ENCODE data around the gene KIRREL2. TPM values are rescaled to one million over a fixed set of nuclear protein-coding genes. Genes with fewer than 3 reads are reported as not detected.

KIRREL2 gene
- 1 to 10 TPM; 2.3 to 2.4 TPM for total RNA-seq

- DNase-seq, result peak; percentile 46
- Mint-ChIP-seq H3K4me3 (peak within 1 kb of the TSS; percentile 73), H3K27ac (no peak within 1 kb of the TSS), H3K9me3 (no peaks in the 10 kb centered on the region), H3K4me1 (peaks cover 11% of the 10 kb centered on the region), H3K36me3 (no peaks in the 10 kb centered on the region), H3K27me3 (peaks cover 76% of the 10 kb centered on the region)
These were observed at the start of gene KIRREL2 for GRCh38 chr19:35856546-35857149. Gene KIRREL2 (plus strand): TSS chr19:35856911. CDS start chr19:35857120, 209 bp downstream.

GRCh38 chr19:35807633-35808032, 49.1 kb upstream of the KIRREL2 start:
- H3K9me3 Mint-ChIP-seq, result no peaks in the 10 kb centered on the region
- H3K4me3 Mint-ChIP-seq, result no peak overlapping the region
- H3K4me1 Mint-ChIP-seq, result peaks cover 6% of the 10 kb centered on the region
- H3K27ac Mint-ChIP-seq, result no peak overlapping the region
- no peak for DNase-seq
- H3K27me3 Mint-ChIP-seq, result peaks cover 22% of the 10 kb centered on the region
- no peaks in the 10 kb centered on the region for H3K36me3 Mint-ChIP-seq

- Mint-ChIP-seq H3K4me3 (no peak overlapping the region), H3K4me1 (no peaks in the 10 kb centered on the region), H3K27me3 (peaks cover 21% of the 10 kb centered on the region), H3K9me3 (no peaks in the 10 kb centered on the region), H3K36me3 (no peaks in the 10 kb centered on the region), H3K27ac (no peak overlapping the region)
- no peak for DNase-seq
These were observed 45.1 kb upstream of the KIRREL2 start for GRCh38 chr19:35811317-35812219.

- Mint-ChIP-seq H3K9me3 (no peaks in the 10 kb centered on the region), H3K27ac (no peak within 1 kb of the TSS), H3K4me3 (no peak within 1 kb of the TSS), H3K4me1 (no peaks in the 10 kb centered on the region), H3K36me3 (no peaks in the 10 kb centered on the region), H3K27me3 (peaks cover 23% of the 10 kb centered on the region)
- no peak for DNase-seq
These were observed 44.3 kb upstream of the KIRREL2 start, which contains the start of gene PRODH2 for GRCh38 chr19:35812220-35813042. Gene PRODH2 (minus strand): TSS chr19:35812845. CDS start chr19:35812805, 40 bp downstream.

- peaks cover 23% of the 10 kb centered on the region for H3K27me3 Mint-ChIP-seq
- H3K9me3 Mint-ChIP-seq, result no peaks in the 10 kb centered on the region
- H3K4me1 Mint-ChIP-seq, result no peaks in the 10 kb centered on the region
- no peaks in the 10 kb centered on the region for H3K36me3 Mint-ChIP-seq
- H3K4me3 Mint-ChIP-seq, result no peak overlapping the region
- H3K27ac Mint-ChIP-seq, result no peak overlapping the region
- DNase-seq, result no peak
These were observed 43.4 kb upstream of the KIRREL2 start for GRCh38 chr19:35813043-35813890.

- Mint-ChIP-seq H3K4me3 (no peak overlapping the region), H3K9me3 (no peaks in the 10 kb centered on the region), H3K27me3 (peaks cover 9% of the 10 kb centered on the region), H3K4me1 (peaks cover 2% of the 10 kb centered on the region), H3K36me3 (no peaks in the 10 kb centered on the region), H3K27ac (no peak overlapping the region)
- no peak for DNase-seq
These were observed 40.4 kb upstream of the KIRREL2 start for GRCh38 chr19:35816262-35816661.

GRCh38 chr19:35816846-35817245, 39.9 kb upstream of the KIRREL2 start:
- no peaks in the 10 kb centered on the region for H3K36me3 Mint-ChIP-seq
- DNase-seq, result no peak
- H3K27ac Mint-ChIP-seq, result no peak overlapping the region
- peaks cover 2% of the 10 kb centered on the region for H3K4me1 Mint-ChIP-seq
- H3K9me3 Mint-ChIP-seq, result no peaks in the 10 kb centered on the region
- peaks cover 5% of the 10 kb centered on the region for H3K27me3 Mint-ChIP-seq
- H3K4me3 Mint-ChIP-seq, result no peak overlapping the region

- H3K27me3 Mint-ChIP-seq, result peaks cover 14% of the 10 kb centered on the region
- DNase-seq, result no peak
- no peaks in the 10 kb centered on the region for H3K9me3 Mint-ChIP-seq
- no peaks in the 10 kb centered on the region for H3K36me3 Mint-ChIP-seq
- H3K27ac Mint-ChIP-seq, result no peak overlapping the region
- no peak overlapping the region for H3K4me3 Mint-ChIP-seq
- H3K4me1 Mint-ChIP-seq, result peaks cover 2% of the 10 kb centered on the region
These were observed 38.3 kb upstream of the KIRREL2 start for GRCh38 chr19:35818445-35818844.

GRCh38 chr19:35822579-35822978, 34.1 kb upstream of the KIRREL2 start:
- Mint-ChIP-seq H3K9me3 (no peaks in the 10 kb centered on the region), H3K36me3 (no peaks in the 10 kb centered on the region), H3K4me3 (no peak overlapping the region), H3K27ac (no peak overlapping the region), H3K27me3 (peaks cover 29% of the 10 kb centered on the region), H3K4me1 (peaks cover 2% of the 10 kb centered on the region)
- no peak for DNase-seq

- Mint-ChIP-seq H3K4me3 (no peak overlapping the region), H3K9me3 (no peaks in the 10 kb centered on the region), H3K27ac (no peak overlapping the region), H3K27me3 (peaks cover 38% of the 10 kb centered on the region), H3K36me3 (no peaks in the 10 kb centered on the region), H3K4me1 (peaks cover 2% of the 10 kb centered on the region)
- no peak for DNase-seq
These were observed 32.6 kb upstream of the KIRREL2 start for GRCh38 chr19:35824150-35824549.

- H3K9me3 Mint-ChIP-seq, result no peaks in the 10 kb centered on the region
- peaks cover 38% of the 10 kb centered on the region for H3K27me3 Mint-ChIP-seq
- no peaks in the 10 kb centered on the region for H3K4me1 Mint-ChIP-seq
- H3K27ac Mint-ChIP-seq, result no peak overlapping the region
- DNase-seq, result peak; percentile 59
- H3K36me3 Mint-ChIP-seq, result no peaks in the 10 kb centered on the region
- no peak overlapping the region for H3K4me3 Mint-ChIP-seq
These were observed 27.9 kb upstream of the KIRREL2 start for GRCh38 chr19:35828692-35829301.

GRCh38 chr19:35830986-35831385, 25.7 kb upstream of the KIRREL2 start:
- Mint-ChIP-seq H3K4me1 (no peaks in the 10 kb centered on the region), H3K9me3 (no peaks in the 10 kb centered on the region), H3K36me3 (no peaks in the 10 kb centered on the region), H3K4me3 (no peak overlapping the region), H3K27ac (no peak overlapping the region), H3K27me3 (peaks cover 39% of the 10 kb centered on the region)
- DNase-seq, result no peak

GRCh38 chr19:35832054-35832453, 24.7 kb upstream of the KIRREL2 start:
- H3K4me1 Mint-ChIP-seq, result no peaks in the 10 kb centered on the region
- H3K36me3 Mint-ChIP-seq, result no peaks in the 10 kb centered on the region
- no peak overlapping the region for H3K27ac Mint-ChIP-seq
- no peaks in the 10 kb centered on the region for H3K9me3 Mint-ChIP-seq
- no peak for DNase-seq
- H3K4me3 Mint-ChIP-seq, result no peak overlapping the region
- H3K27me3 Mint-ChIP-seq, result peaks cover 42% of the 10 kb centered on the region

GRCh38 chr19:35833972-35834371, 22.7 kb upstream of the KIRREL2 start:
- H3K4me1 Mint-ChIP-seq, result no peaks in the 10 kb centered on the region
- no peaks in the 10 kb centered on the region for H3K36me3 Mint-ChIP-seq
- no peak for DNase-seq
- no peak overlapping the region for H3K4me3 Mint-ChIP-seq
- H3K27me3 Mint-ChIP-seq, result peaks cover 36% of the 10 kb centered on the region
- H3K9me3 Mint-ChIP-seq, result peaks cover 2% of the 10 kb centered on the region
- H3K27ac Mint-ChIP-seq, result no peak overlapping the region
